Stimulated activated CD8-positive, alpha-beta memory T cell treated with anti-CD3 and anti-CD28 coated beads, Interleukin-7, amount 100 ng/mL, for 48 hours (primary cell): ENCODE measurements around the gene IL17REL.

Source experiments
- DNase-seq, 2 donors: peaks; one replicate each; pipeline ENCODE4 v3.0.0-alpha.2; 2020; ENCODE audit warnings: low read depth in 1 of 2; ENCODE audit errors: extremely low read depth in 1 of 2

IL17REL gene

DNA sequence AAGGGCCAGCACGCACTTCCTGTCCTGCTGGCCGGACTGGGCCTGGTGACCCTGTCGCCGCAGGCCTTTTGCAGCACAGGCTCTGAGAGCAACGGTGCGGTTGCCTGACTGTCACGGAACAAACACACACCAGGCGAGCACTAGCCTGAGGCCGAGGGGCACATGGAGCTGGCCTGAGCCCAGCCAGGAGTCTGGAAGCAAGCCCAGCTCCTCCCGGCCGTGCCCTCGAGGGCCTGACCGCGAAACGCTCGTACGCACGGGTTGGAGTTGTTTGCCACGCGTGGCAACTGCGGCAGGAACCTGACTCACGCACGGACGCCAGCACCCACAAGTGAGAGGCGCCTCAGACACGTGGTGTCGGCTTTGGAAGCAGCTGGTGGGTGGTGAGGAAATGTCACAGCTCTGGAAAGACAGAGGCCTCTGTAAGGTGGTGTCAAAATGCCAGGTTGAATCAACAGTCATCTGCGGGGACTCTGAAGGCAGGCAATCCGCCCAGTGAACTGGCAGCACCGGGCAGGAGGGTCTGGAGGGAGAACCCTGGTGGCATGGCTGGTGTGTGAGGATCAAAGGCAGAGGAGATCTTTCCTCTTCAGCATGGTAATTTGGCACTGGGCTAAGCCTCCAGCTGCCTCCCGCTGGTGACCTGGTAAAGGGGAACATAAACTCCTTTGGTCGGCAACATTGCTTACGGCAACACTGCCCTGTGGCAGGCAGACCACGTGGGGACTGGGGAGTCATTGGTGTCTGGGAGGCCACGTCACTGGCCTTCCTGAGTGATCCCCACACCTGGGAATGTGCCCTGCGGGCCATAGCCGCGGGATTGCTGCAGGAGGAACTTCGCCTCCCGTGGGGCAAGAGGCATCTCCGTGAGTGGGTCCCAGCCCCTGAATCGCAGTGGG lies 15.3 kb upstream of the IL17REL start:
- peak in 1 of 2 donors; percentile 42 for DNase-seq

DNA sequence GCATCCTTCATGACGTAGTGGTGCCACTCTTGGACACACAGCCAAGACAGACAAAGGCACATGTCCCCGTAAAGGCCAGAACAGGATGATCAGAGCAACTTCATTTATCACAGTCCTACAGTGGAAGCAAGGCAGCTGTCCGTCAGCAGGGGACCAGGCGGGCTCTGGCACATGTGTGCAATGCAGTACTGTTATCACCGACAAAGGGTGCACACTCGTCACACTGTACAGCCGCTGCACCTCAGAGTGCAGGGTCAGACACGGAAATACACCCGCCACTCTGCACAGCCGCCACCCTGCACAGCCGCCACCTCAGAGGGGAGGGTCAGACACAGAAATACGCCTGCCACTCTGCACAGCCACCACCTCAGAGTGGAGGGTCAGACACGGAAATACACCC lies 13.4 kb upstream of the IL17REL start:
- no peak for DNase-seq

DNA sequence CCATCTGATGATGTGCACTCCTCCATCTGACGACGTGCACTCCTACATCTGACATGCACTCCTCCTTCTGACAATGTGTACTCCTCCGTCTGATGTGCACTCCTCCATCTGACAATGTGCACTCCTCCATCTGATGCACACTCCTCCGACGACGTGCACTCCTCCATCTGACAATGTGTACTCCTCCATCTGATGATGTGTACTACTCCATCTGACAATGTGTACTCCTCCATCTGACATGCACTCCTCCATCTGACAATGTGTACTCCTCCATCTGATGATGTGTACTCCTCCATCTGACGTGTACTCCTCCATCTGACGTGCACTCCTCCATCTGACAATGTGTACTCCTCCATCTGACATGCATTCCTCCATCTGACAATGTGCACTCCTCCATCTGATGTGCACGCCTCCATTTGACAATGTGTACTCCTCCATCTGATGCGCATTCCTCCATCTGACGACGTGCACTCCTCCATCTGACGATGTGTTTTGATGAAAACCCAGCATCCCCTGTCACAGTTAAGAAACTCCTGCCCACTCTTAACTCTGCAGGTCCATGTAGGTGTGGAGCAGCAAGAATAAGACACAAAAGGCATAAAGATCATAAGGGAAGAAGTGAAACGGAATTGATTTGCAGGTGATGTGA lies 9.7 kb upstream of the IL17REL start:
- no peak for DNase-seq

DNA sequence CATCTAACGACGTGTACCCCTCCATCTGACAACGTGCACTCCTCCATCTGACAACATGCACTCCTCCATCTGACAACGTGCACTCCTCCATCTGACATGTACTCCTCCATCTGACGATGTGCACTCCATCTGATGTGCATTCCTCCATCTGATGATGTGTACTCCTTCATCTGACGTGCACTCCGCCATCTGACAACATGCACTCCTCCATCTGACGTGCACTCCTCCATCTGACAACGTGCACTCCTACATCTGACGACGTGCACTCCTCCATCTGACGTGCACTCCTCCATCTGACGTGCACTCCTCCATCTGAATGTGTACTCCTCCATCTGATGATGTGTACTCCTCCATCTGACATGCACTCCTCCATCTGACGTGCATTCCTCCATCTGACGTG lies 8.0 kb upstream of the IL17REL start:
- no peak for DNase-seq

DNA sequence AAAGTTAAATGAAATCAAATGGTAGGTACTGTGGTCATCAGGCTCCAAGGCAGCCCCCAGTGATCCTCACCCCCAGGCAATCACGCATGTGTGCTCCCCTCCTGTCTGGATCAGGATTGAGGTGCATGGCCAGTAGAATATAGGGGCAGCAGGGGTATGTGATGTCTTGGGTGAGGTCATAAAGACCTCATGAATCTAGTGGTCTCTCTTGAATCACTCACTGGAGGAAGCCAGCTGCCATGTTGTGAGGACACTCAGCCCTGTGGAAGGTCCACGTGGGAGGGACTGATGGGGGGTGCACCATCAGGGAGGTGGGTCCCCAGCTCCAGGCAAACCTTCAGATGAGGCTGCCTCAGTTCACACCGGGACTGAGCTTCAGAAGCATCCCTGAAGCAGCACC lies 6.8 kb upstream of the IL17REL start:
- no peak for DNase-seq

DNA sequence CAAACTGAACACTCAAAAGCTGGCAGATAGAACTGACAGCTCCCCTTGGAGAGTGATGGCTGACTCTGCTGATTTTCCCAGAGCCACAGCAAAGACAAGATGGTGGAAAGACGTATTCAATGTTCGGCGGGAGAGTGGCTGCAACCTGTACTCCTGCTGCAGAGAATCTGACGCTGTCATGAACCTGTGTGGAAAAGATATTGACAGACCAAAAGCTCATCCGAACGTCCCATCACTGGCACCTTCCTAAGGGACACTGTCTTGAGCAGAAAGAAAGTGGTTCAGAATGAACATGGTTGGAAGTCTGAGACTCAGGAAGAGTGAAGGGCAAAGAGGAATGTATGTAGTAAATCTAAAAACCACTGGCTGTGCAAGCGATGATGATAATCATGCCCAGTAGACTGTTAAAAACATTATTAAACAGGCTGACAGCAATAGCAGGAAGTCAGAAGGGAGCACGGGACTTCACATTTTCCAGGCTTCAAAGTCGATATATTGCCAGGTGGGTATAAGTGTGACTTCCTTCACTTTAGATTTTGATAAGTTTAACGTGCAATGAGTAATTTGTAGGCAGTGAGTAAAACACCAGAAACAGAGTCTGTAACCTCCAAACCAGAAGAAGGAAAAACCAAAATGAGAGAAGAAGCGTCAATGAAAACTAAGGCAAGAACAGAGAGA lies 6.2 kb upstream of the IL17REL start:
- peak in 1 of 2 donors; percentile 37 for DNase-seq

DNA sequence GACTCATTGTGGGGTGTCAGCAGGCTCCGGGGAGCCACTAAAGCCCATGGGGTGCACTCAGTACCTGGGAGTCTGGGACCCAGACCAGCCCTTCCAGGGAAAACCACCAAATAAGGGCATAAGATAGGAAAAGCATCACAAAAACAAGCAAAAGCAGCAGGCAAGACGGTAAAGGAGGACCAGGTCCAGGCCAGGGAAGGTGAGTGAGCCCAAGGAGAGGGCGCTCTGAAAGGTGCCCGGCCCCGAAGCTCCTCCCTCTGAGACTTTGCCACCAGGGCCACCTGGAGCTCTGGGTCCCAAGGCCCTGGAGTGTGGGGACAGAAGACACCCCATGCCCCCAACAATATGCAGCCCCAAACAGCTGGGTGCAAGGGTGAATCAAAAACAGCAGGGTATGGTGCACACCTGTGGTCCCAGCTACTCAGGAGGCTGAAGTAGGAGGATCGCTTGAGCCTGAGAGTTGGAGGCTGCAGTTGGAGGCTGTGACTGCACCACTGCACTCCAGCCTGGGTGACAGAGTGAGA lies 5.2 kb upstream of the IL17REL start:
- no peak for DNase-seq

DNA sequence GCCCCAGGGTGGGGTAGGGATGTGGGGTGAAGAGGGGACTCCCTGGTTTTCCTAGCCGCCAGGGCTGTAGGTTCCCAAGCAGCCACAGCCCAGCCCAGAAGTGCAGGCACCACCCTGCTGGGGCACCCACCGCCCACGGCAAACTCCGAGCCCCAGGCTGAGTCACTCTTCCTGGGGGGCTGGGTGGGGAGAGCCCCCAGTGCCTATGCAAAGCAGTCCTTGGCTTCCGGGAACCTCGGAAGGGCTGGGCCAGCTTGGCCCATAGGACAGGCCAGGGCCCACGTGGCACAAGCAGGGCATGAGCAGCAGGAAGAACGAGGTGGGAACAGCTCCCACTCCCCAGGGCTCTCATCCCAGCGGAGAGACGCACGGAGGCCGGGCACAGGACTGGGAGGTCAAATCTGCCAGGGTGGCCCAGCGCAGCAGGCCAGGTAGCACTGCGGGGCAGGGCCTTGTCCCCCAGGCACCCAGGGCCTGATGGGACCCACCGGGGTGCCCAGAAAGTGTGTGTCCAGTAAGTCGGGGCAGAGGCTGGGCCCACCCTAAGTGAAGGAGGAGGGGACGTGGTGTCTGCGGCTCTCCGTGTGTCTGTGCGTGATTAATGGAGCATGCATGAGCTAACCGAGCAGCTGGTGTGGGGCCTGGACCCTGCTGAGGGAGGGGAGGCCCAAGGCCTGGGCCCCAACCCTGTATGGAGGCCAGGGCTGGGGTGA lies 4.6 kb upstream of the IL17REL start:
- DNase-seq = peak; percentile 84 to 85

DNA sequence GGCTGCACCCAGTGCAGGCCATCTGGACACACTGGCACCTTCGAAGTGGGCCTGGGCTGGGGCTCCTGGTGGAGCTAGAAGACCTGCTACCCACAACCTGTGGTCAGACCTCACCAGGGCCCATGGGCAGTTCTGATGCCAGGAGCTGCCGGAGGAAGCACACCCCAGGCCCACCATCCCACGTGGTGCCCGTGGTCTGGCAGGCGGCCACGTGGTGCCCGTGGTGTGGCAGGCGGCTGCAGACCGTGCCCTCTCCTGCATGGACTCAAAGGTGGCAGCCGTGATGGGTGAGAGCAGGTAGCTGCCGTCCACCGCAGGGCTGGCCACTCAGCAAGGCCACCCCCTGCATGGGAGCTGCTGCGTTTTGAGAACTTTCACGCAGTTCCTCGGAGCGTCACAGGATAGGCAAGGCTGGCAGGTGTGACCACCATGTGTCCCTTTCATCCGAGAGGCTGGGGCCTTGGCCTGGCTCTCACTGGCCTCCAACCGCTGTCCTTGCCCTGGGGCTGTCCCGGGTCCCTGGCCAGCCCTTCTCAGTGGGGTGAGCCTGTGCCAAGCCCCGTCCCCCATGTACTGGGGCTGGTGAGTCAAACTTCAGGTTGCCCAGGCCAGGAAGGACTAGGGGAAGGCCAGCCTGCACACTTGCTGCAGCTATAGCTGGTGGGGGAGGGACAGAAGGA lies 3.9 kb upstream of the IL17REL start:
- DNase-seq = no peak

DNA sequence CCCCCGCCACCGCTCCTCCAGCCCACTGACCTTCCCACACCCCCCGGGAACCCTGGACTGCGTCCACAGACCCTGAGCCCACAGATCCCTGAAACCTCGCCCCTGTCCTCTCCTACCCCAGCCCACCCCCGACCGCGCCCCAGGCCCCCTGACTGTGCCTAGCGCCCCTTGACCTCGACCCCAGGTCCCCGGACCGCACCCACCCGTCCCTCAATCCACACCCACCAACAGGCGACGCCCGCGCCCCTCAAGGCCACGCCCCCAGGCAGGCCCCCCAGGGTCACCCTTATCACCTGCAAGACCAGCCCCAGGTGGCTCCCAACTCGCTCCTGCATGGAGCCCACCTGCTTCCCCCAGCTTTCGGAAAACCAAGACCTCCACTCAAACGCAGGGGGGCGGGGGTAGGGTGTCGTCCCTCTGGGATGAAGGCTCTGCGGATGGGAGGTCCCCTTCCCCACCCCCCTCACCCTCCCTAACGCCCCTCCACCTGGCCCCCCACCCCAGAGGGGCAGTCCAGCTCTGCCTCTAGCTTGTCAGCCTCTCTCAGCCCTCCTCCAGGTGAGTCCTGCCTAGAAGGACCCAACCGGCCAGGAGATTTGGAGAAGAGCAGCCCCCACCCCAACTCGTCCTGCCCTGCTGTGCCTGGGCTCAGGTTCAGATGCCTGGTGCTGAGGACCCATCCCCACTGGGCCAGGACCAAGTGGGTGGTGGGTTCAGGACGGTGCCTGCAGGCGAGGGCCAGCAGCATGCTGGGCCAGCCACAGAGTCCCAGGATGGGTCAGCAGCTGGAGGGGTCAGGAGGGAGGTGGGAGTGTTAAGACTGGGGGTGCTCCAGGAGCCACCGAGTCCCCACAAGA lies 3.1 kb upstream of the IL17REL start:
- DNase-seq = no peak

DNA sequence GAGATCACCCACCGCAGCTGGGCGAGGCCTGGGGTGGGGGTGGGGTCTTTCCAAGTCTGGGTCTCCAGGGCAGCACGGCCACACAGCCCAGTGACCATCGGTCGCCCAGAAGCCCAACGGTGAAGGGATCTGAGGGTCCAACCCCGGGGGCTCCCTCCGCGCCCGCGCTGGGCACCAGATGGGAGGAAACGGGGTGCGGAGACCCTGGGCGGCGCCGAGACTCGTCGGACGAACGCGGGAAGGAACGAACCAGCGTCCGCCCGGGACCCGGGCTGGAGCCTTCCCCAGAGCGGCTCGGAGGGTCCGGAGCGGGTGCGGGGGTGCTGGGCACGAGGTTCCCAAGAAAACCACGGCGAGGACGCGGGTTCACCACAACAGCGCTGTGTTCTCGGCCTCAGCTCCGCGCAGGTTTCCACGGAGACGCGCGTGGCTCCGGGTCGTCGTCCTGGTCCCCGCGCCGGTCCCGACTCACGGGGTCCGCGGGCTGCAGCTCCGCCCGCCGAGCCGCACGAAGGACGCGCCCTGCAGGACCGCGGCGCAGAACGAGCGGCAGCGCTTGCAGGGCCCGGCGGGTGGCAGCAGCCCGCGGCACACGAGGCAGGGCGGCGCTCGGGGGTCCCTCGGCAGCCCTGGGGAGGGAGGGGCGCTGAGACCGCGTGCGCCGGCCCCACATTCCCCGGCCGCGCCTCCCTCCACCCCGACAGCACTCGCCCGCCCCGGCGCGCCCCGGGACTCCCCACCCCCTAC lies 2.3 kb upstream of the IL17REL start:
- DNase-seq = no peak

DNA sequence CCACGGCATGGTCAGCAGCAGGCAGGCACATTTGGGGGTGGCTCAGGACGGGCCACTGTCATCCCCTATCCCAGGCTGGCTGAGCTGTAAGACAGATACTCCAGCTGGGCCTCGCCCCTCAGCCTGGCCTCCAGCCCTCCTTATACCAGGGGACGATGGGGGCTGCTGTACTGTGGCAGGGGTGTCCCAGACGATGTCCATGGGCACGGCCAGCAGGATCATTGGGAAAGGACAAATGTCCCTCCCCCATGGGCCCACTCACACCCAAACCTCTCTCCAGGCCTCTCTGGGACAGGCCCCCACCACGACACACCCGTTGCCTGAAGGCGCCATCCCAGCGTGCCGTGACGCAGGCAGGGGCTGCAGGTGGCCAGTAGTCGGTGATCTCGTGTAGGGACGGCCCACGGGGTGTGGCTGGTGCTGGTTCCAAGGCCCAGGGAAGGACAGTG lies 1.5 kb upstream of the IL17REL start:
- no peak for DNase-seq

DNA sequence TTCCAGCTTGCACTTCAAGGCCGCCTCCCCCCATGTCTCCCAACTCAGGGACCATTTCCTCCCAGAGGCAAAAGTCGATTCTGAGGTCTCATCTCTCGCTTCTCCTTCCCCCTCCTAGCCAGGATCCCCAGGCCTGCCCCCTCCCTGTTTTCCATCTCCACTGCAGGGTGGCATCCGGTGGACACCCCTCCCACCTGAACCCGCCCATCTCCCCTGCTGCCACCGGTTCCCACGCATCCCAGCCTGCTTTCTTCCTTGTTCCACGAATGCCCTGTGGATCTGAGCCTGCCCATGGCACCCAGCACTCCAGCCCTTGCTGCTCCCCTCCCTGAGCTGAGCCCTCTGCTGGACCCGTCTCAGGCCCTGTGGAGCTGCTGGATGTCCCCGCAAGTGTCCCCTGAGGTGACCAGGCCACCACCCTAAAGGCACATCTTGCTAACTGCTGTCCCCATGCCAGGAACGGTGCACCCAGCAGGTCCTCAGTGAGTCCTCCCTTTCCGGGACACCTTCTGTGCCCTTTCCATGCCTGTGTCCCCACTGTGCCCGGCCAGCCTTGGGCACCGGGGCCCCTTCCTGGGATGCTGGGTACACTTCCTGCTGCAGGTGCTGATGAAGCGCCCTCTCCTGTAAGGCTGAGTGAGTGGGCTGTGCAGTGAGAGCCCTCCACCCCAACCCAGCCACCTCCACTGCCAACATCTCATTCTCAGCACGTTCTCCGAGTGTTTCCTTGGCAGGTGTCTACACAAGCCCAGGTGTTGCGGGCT lies 936 bp downstream of the IL17REL start:
- no peak for DNase-seq

DNA sequence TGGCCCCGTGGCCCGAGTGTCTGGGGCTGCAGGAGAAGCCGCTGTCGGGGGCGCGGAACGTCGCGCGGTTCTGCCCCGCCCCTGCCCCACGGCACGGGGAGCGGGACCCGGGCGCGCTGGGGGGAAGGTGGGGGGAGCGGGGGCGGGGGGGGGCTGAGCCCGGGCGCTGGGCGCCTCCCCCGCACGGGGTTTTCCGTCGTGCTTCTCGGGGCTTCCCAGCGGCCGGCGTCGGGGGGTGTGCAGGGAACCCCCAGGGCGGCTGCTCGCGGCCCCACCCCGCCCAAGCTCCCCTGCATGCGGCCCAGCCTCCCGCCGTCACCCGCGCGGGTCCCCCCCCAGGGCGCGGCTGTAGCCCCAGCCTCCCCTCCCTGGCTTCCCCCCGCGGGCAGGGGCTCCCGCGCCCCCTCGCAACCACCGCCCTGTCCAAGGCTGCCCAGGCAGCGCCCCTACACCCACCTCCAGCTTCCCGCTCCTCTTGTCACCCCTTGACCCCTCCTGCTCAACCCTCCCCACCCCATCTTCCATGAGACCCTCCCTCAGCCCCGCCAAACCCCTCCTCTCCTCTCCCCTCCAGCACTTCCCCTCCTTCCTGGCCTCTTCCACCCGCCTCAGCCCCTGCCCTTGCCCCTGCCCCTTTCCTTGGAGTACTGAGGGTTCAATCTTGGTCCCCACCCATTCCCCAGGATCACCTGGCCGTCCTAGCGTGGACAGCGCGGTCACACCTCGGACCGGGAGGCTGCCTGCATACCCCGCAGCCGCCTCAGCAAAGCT lies 1.7 kb downstream of the IL17REL start:
- DNase-seq = peak in 1 of 2 donors; percentile 29

DNA sequence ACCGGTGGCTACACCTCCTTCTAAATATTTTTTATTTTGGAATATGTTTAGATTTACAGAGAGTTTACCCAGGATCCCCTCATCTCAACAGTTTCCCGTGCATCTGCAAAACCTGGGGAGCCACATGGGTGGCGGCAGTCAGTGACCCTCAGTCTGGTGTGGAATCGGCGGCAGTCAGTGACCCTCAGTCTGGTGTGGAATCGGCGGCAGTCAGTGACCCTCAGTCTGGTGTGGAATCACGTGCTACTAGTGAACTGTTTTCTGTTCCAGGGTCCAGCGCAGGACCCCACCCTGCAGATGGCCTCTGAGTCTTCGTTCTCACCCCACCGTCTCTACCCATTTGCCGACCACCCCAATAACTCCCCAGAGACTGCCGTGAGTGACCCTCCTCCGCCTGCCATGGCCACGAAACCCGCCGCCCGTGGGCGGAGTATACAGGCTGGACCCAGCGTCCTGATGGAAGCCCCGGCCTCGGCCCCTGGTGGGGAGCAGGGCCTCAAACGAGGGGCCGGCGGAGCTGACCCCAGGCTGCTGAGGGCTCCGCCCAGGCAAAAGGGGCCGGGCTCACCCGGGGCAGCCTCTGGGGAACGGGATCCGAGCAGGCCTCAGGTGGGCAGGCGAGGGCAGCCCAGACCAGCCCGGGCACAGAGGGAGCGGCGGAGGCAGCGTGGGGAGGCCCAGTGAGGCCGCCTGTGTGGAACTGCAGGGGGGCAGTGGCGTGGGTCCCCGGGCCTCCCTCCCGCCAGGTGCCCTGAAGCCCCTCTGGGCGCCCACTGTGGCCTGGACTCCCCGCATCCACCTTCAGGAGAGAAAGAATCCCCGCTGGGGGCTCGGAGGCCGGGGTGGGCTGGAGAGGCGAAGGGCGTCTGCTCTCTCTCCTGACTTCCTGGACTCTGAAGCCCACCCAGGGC lies 2.5 kb downstream of the IL17REL start:
- DNase-seq = no peak

DNA sequence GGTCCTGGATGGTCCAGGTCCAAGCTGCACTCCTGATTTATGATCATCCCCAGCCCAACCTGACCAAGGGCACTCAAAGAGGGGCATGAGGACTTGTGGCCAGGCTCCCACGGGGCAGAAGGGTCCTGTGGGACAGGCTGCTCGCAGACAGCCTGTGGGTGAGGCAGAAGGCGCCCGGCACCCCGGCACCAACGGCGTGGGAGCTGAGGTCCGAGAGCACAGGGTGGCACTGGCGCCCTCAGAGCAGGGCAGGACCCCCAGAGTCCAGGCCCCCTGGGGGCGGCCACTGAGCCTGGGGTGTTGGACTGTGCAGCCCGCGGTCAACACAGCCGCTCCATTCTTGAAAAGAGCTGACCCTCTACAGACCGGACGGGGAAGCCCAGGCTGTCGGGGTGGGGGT lies 3.3 kb downstream of the IL17REL start:
- DNase-seq = no peak
